Subcutaneous abdominal adipose tissue (tissue), 5 donors: ENCODE data around the gene MCHR1.
A peak's percentile ranks its signal among the peaks of the same experiment; 100 is the strongest.

Experiments used
- H3K27ac ChIP-seq: one replicate; pipeline ENCODE4 v1.7.0; 2013; ENCODE audit warnings: low read depth, mild to moderate bottlenecking, inconsistent platforms, low read length, moderate library complexity
- H3K27me3 ChIP-seq, 5 donors: one replicate each; pipeline ENCODE4 v1.7.0; 2013; ENCODE audit warnings: low read length in 5 of 5, inconsistent platforms in 1 of 5; ENCODE audit not compliant: control insufficient read depth in 5 of 5, insufficient read depth in 4 of 5
- H3K36me3 ChIP-seq, 5 donors: one replicate each; pipeline ENCODE4 v1.7.0; 2013; ENCODE audit warnings: low read length in 5 of 5; ENCODE audit not compliant: control insufficient read depth in 5 of 5, insufficient read depth in 5 of 5
- H3K4me1 ChIP-seq, 5 donors: one replicate each; pipeline ENCODE4 v1.7.0; 2013; ENCODE audit warnings: low read length in 5 of 5, mild to moderate bottlenecking in 3 of 5, moderate library complexity in 1 of 5; ENCODE audit not compliant: control insufficient read depth in 5 of 5, insufficient read depth in 5 of 5
- H3K4me3 ChIP-seq, 5 donors: one replicate each; pipeline ENCODE4 v1.7.0; 2013; ENCODE audit warnings: low read length in 5 of 5, low read depth in 1 of 5
- H3K9ac ChIP-seq, 5 donors: one replicate each; pipeline ENCODE4 v1.7.0; 2013; ENCODE audit warnings: low read length in 5 of 5, mild to moderate bottlenecking in 4 of 5, moderate library complexity in 3 of 5
- H3K9me3 ChIP-seq, 5 donors: one replicate each; pipeline ENCODE4 v1.7.0; 2013; ENCODE audit warnings: low read length in 5 of 5; ENCODE audit not compliant: control insufficient read depth in 5 of 5
- donor health status: healthy.
- donor health status: healthy.
- donor health status: healthy.
- donor health status: healthy.
- donor health status: healthy.

MCHR1 gene, protein sequence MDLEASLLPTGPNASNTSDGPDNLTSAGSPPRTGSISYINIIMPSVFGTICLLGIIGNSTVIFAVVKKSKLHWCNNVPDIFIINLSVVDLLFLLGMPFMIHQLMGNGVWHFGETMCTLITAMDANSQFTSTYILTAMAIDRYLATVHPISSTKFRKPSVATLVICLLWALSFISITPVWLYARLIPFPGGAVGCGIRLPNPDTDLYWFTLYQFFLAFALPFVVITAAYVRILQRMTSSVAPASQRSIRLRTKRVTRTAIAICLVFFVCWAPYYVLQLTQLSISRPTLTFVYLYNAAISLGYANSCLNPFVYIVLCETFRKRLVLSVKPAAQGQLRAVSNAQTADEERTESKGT

GRCh38 chr22:40679249-40679963, at the start of gene MCHR1:
TSS of gene MCHR1 (plus strand) at chr22:40679484. CDS start at chr22:40679653, 169 bp downstream.
- H3K4me3 ChIP-seq: peak within 1 kb of the TSS in 3 of 5 donors; percentile 1 to 31 (median 15)
- no peaks in the 10 kb centered on the region for H3K9me3 ChIP-seq
- peaks cover 15 to 30% (median 30%) of the 10 kb centered on the region in 5 donors for H3K27me3 ChIP-seq
- H3K27ac ChIP-seq: no peak within 1 kb of the TSS
- no peak within 1 kb of the TSS for H3K9ac ChIP-seq
- H3K4me1 ChIP-seq: peaks cover 0 to 14% (median 9%) of the 10 kb centered on the region in 5 donors
- no peaks in the 10 kb centered on the region for H3K36me3 ChIP-seq

DNA sequence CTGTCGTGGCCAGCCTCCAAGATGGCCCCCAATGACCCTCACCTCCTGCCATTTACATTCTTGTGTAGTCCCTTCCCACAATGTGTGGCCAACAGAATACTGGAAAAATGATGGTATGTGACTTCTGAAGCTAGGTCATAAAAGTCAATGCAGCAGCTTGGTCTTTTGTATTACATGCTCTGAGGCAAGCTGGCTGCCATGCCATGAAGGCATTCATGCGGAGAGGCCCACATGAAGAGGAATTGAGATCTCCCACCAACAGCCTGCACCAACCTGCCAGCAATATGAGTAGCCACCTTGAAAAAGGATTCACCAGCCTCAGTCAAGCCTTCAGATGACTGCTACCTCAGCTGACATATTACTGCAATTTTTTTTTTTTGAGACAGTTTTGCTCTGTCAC, 47.4 kb upstream of the MCHR1 start:
- H3K9me3 ChIP-seq: no peaks in the 10 kb centered on the region
- H3K4me3 ChIP-seq: no peak overlapping the region
- no peak overlapping the region for H3K9ac ChIP-seq
- peaks cover 5 to 36% (median 25%) of the 10 kb centered on the region in 5 donors for H3K4me1 ChIP-seq
- no peak overlapping the region for H3K27ac ChIP-seq
- H3K36me3 ChIP-seq: no peaks in the 10 kb centered on the region
- H3K27me3 ChIP-seq: no peaks in the 10 kb centered on the region

GRCh38 chr22:40633036-40633435, 46.2 kb upstream of the MCHR1 start:
- H3K27me3 ChIP-seq: no peaks in the 10 kb centered on the region
- no peak overlapping the region for H3K27ac ChIP-seq
- H3K4me1 ChIP-seq: peaks cover 5 to 37% (median 34%) of the 10 kb centered on the region in 5 donors
- H3K9me3 ChIP-seq: no peaks in the 10 kb centered on the region
- no peaks in the 10 kb centered on the region for H3K36me3 ChIP-seq
- no peak overlapping the region for H3K4me3 ChIP-seq
- no peak overlapping the region for H3K9ac ChIP-seq

- no peak overlapping the region for H3K27ac ChIP-seq
- H3K4me3 ChIP-seq: peak overlapping the region in 4 of 5 donors; percentile 12 to 91 (median 87)
- no peaks in the 10 kb centered on the region for H3K36me3 ChIP-seq
- peaks cover 5 to 34% (median 33%) of the 10 kb centered on the region in 5 donors for H3K4me1 ChIP-seq
- peak overlapping the region in 3 of 5 donors; percentile 7 to 78 (median 33) for H3K9ac ChIP-seq
- no peaks in the 10 kb centered on the region for H3K27me3 ChIP-seq
- H3K9me3 ChIP-seq: no peaks in the 10 kb centered on the region
Observed at GRCh38 chr22:40634119-40634903, 45.0 kb upstream of the MCHR1 start.

DNA sequence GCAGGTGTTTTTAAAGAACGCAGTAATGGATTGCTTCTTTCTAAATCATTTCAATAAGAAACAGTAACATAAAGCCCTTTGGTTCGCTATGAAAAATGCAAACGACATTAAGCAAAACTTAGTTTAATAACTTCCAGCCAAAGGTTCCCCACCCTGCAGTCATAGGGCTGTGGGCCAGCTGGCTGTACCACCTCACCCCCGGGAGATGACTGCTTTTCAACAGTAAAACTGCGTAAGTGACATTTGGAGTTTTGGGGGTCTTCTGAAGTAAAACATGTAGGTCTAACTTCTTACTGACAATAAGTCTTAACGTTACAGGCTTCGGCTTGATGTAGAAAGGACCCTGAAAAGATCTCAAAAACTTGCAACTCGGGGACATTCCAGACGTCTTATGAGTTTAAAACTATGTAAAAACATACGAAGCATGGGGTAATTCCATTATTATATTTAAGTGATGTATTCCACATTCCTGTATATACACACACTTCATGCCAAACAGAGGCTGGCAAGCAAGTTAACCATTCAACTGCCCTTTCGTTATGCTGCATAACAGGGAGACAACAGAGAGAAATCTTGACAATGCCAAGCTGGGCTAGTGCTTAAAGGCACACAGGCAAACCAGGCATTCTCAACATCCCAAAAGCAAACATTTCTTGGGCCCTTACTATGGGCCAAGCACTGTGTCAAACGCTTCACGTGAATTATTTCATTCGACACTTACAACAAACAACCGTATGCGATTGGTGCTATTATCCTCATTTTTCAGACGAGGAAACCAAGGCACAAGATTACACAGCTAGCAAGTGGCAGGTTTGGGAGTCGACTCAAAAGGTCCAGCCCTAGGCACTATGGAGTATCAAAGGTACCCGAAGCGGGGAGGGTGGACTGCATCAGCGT, 44.0 kb upstream of the MCHR1 start:
- Histone ChIP-seq H3K9ac (peak overlapping the region; percentile 8 to 89 (median 86)), H3K4me3 (peak overlapping the region; percentile 72 to 91 (median 86))

DNA sequence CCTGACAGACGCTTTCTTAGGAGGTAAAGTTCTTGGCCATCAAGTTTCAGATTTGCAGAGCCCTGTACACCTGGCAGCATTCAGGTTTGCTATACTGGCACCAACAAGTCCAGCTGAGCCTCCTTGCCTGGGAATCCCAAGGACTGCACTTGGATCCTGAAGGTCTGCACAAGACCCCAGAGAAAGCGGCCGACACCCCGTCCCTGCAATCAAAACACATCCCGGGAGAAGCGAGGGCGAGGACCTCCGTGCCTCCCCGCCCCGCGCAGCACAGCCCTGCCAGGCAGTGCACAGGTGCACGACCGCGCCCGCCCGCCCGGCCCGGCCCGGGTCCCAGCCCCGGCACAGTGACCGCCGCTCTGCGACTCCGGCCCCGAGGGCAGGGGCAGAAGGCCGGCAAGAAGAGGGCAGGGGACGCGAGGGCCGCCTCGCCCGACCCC, 43.3 kb upstream of the MCHR1 start:
- Histone ChIP-seq H3K4me1 (peaks cover 5 to 34% (median 33%) of the 10 kb centered on the region in 5 donors), H3K27ac (peak overlapping the region; percentile 88), H3K9ac (peak overlapping the region; percentile 8 to 89 (median 86)), H3K9me3 (no peaks in the 10 kb centered on the region), H3K4me3 (peak overlapping the region; percentile 72 to 91 (median 86)), H3K36me3 (no peaks in the 10 kb centered on the region), H3K27me3 (no peaks in the 10 kb centered on the region)

More for the DNA sequence above, 44.0 kb upstream of the MCHR1 start:
- no peaks in the 10 kb centered on the region for H3K9me3 ChIP-seq
- no peaks in the 10 kb centered on the region for H3K36me3 ChIP-seq
- no peaks in the 10 kb centered on the region for H3K27me3 ChIP-seq
- H3K4me1 ChIP-seq: peaks cover 5 to 34% (median 33%) of the 10 kb centered on the region in 5 donors
- peak overlapping the region; percentile 88 for H3K27ac ChIP-seq

DNA sequence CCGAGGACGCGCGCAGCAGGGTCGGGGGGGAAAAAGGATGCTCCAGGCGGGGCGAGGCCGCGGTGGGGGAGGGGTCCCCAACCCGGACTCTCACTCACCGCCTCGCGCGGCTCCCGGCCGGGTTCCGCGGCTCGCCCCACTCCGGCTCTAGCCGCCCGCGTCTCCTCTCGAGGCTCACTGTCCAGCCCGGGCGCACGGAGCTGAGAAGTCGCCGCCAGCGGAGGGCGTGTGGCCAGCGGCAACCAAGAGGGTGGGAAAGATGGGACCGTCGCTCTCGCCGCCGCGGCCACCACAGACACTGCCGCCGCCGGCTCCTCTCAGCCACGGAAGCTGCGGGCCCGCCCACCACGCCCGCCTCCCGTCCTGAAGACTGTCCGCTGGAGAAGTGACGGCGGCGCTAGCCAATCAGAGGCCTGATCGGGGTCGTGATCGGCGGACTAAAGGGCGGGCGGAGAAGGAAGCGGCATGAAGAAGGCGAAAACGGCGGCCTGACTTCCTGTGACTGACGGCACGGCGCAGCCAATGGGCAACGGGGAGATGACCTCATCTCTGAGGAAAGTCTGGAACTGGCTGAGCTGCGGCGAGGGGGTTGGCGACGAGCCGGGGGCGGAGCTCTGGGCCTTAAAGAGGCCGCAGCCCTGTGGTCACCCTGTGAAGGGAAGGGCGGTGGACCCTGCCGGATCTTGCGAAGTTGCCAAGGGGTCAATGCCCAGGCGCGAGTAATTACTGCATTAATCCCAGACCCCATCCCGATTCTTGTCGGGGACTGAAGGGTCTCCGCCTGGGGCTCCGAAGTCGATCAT, 42.7 kb upstream of the MCHR1 start, which contains the start of gene MRTFA:
MRTFA (minus strand) TSS at position 340 of the 803 bp plus-strand sequence.
- peak within 1 kb of the TSS; percentile 78 to 96 (median 86) for H3K4me3 ChIP-seq
- peaks cover 5 to 34% (median 33%) of the 10 kb centered on the region in 5 donors for H3K4me1 ChIP-seq
- H3K27me3 ChIP-seq: no peaks in the 10 kb centered on the region
- H3K9me3 ChIP-seq: no peaks in the 10 kb centered on the region
- H3K36me3 ChIP-seq: no peaks in the 10 kb centered on the region
- H3K27ac ChIP-seq: peak within 1 kb of the TSS; percentile 88
- peak within 1 kb of the TSS; percentile 86 to 97 (median 89) for H3K9ac ChIP-seq

- no peaks in the 10 kb centered on the region for H3K36me3 ChIP-seq
- H3K9ac ChIP-seq: peak overlapping the region; percentile 75 to 97 (median 88)
- H3K27ac ChIP-seq: peak overlapping the region; percentile 88
- H3K4me1 ChIP-seq: peaks cover 5 to 34% (median 33%) of the 10 kb centered on the region in 5 donors
- H3K9me3 ChIP-seq: no peaks in the 10 kb centered on the region
- H3K27me3 ChIP-seq: no peaks in the 10 kb centered on the region
- peak overlapping the region; percentile 78 to 96 (median 86) for H3K4me3 ChIP-seq
Observed at GRCh38 chr22:40637183-40638150, 41.8 kb upstream of the MCHR1 start.
